GM19035 (cell line): ENCODE data around the gene NANP.

Experiments used
- ATAC-seq: cut with Tn5 transposase; IDR thresholded peaks from one replicate; pipeline ENCODE4 v1.9.1; 2021; ENCODE audit not compliant: unreplicated experiment

The NANP gene

GRCh38 chr20:25573288-25574251 is 50.2 kb downstream of the NANP start:
- no peak for ATAC-seq

- ATAC-seq, result no peak
Observed at GRCh38 chr20:25571817-25572216, 52.0 kb downstream of the NANP start.

GRCh38 chr20:25571240-25571639 is 52.6 kb downstream of the NANP start:
- ATAC-seq, result no peak

- no peak for ATAC-seq
Observed at GRCh38 chr20:25570148-25570530, 53.7 kb downstream of the NANP start.

DNA sequence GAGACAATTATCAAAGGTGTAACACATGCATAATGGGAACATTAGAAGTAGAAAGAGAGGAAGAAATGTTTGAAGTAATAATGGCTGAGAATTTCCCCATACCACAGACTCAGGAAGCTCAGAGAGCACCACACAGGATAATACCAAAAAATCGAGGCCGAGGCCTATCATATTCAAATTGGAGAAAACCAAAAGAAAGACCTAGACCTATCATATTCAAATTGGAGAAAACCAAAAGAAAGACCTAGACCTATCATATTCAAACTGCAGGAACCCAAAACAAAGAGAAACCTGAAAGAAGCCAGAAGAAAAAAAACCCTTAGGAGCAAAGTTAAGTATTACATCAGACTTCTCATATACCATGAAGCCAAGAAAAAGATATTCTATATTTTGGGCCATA is 56.5 kb downstream of the NANP start:
- ATAC-seq, result no peak

- no peak for ATAC-seq
Observed at GRCh38 chr20:25566821-25567220, 57.0 kb downstream of the NANP start.

- no peak for ATAC-seq
Observed at GRCh38 chr20:25565578-25566157, 58.1 kb downstream of the NANP start.

DNA sequence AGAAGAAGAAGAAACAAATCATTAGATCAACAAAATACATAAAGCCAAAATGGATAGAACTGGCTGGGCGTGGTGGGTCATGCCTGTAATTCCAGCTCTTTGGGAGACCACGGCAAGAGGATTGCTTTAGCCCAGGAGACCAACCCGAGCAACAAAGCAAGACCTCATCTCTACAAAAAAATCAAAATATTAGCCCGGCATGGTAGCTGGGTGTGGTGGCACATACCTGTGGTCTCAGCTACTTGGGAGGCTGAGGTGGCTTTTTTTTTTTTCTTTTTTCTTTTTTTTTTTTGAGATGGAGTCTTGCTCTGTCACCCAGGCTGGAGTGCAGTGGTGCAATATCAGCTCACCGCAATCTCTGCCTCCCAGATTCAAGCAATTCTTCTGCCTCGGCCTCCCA is 59.9 kb downstream of the NANP start:
- no peak for ATAC-seq

- no peak for ATAC-seq
Observed at GRCh38 chr20:25563362-25563761, 60.5 kb downstream of the NANP start.
